ENCODE measurements around the gene ARHGAP8.
A peak's percentile ranks its signal among the peaks of the same experiment; 100 is the strongest.
"Not testable (repeated sequence)": the region's sequence is repeated elsewhere in the genome, so short reads cannot be mapped to it uniquely, and the experiment has no call there.

The ARHGAP8 gene

GRCh38 chr22:44765571-44766285 lies 13.4 kb downstream of the ARHGAP8 start:
- DNase-seq = no peak

- no peak for DNase-seq
Measured at GRCh38 chr22:44773082-44773481, 20.7 kb downstream of the ARHGAP8 start.

- no peak for DNase-seq
Measured at GRCh38 chr22:44775862-44776261, 23.5 kb downstream of the ARHGAP8 start.

GRCh38 chr22:44776605-44777363 lies 24.4 kb downstream of the ARHGAP8 start:
- DNase-seq = peak; percentile 22

- DNase-seq = no peak
Measured at GRCh38 chr22:44777364-44777755, 25.0 kb downstream of the ARHGAP8 start.

- DNase-seq = no peak
Measured at GRCh38 chr22:44780876-44781449, 28.6 kb downstream of the ARHGAP8 start.

- DNase-seq = no peak
Measured at GRCh38 chr22:44782363-44782963, 30.1 kb downstream of the ARHGAP8 start.

GRCh38 chr22:44783091-44783490 lies 30.7 kb downstream of the ARHGAP8 start:
- DNase-seq = no peak

- DNase-seq = no peak
Measured at GRCh38 chr22:44783581-44783980, 31.2 kb downstream of the ARHGAP8 start.

- DNase-seq = no peak
Measured at GRCh38 chr22:44786136-44786535, 33.8 kb downstream of the ARHGAP8 start.

GRCh38 chr22:44786610-44787009 lies 34.2 kb downstream of the ARHGAP8 start:
- DNase-seq = no peak

GRCh38 chr22:44787832-44788231 lies 35.5 kb downstream of the ARHGAP8 start:
- no peak for DNase-seq

GRCh38 chr22:44793106-44793505 lies 40.7 kb downstream of the ARHGAP8 start:
- no peak for DNase-seq

- DNase-seq = no peak
Measured at GRCh38 chr22:44793506-44794172, 41.3 kb downstream of the ARHGAP8 start.

GRCh38 chr22:44795701-44796630 lies 43.6 kb downstream of the ARHGAP8 start:
- no peak for DNase-seq

GRCh38 chr22:44797181-44797725 lies 44.9 kb downstream of the ARHGAP8 start:
- DNase-seq = no peak

GRCh38 chr22:44799077-44799945 lies 46.9 kb downstream of the ARHGAP8 start:
- no peak for DNase-seq

GRCh38 chr22:44799946-44800634 lies 47.7 kb downstream of the ARHGAP8 start:
- not testable (repeated sequence) for DNase-seq

- no peak for DNase-seq
Measured at GRCh38 chr22:44801476-44801875, 49.1 kb downstream of the ARHGAP8 start.
